Measurements from ENCODE around the gene GYS1.

DNA sequence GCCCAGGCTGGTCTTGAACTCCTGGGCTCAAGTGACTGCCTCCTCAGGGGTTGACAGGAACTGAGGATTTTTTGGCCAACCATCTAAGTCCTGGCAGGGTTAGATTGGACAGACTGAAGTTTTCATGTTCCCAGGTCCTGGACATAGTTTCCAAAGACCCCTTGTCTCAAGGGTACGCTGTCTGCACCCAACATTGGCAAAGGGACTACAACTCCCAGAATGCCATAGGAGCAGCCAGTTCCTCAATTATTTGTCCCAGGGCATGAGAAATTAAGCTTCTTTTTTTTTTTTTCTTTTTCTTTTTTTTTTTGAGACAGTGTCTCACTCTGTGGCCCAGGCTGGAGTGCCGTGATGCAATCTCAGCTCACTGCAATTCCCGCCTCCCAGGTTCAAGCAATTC is 6.9 kb downstream of the GYS1 start:
- TF ChIP-seq CTCF (IDR thresholded peaks at IDR 0.05) = no peak
- no peak for TF ChIP-seq POLR2A (IDR thresholded peaks at IDR 0.05; ENCODE audit: low read depth)
- TF ChIP-seq POLR2AphosphoS5 (IDR thresholded peaks at IDR 0.05) = no peak
- TF ChIP-seq EP300 (IDR thresholded peaks at IDR 0.05) = no peak
